KMS-11 (cell line): ENCODE data around the gene SMARCC1.

Experiments used
- H2AFZ ChIP-seq: fragments of 200-600 bp; sonication (generic); 2 replicates; pipeline ENCODE4 v1.6.1; 2016; ENCODE audit warnings: antibody characterized with exemption, mixed run types, low read depth
- H3K27ac ChIP-seq: fragments of 200-600 bp; sonication (generic); 2 replicates; pipeline ENCODE4 v1.6.1; 2016; ENCODE audit warnings: mild to moderate bottlenecking, mixed run types
- H3K27me3 ChIP-seq: fragments of 200-600 bp; sonication (generic); 2 replicates; pipeline ENCODE4 v1.6.1; 2017; ENCODE audit warnings: mild to moderate bottlenecking, low read depth, mixed run types, moderate library complexity; ENCODE audit not compliant: insufficient read depth
- H3K36me3 ChIP-seq: fragments of 200-600 bp; sonication (generic); 2 replicates; pipeline ENCODE4 v1.6.1; 2017; ENCODE audit warnings: mild to moderate bottlenecking, mixed run types; ENCODE audit not compliant: insufficient read depth
- H3K4me1 ChIP-seq: fragments of 200-600 bp; sonication (generic); 2 replicates; pipeline ENCODE4 v1.6.1; 2016; ENCODE audit warnings: mild to moderate bottlenecking, low read depth, mixed run types; ENCODE audit not compliant: poor library complexity, severe bottlenecking
- H3K4me2 ChIP-seq: fragments of 200-600 bp; sonication (generic); 2 replicates; pipeline ENCODE4 v1.7.0; 2016; ENCODE audit warnings: mild to moderate bottlenecking, mixed run types
- H3K4me3 ChIP-seq: fragments of 200-600 bp; sonication (generic); IDR thresholded peaks from 2 replicates; pipeline ENCODE4 v1.6.1; 2017; ENCODE audit warnings: low read depth, low read length, mixed read lengths; ENCODE audit not compliant: insufficient read depth
- H3K79me2 ChIP-seq: fragments of 200-600 bp; sonication (generic); 2 replicates; pipeline ENCODE4 v1.6.1; 2016; ENCODE audit warnings: low read depth, mixed run types; ENCODE audit not compliant: insufficient read depth
- H3K9ac ChIP-seq: fragments of 200-600 bp; sonication (generic); 2 replicates; pipeline ENCODE4 v1.6.1; 2016; ENCODE audit warnings: mild to moderate bottlenecking, mixed run types
- H4K20me1 ChIP-seq: fragments of 200-600 bp; sonication (generic); 2 replicates; pipeline ENCODE4 v1.6.1; 2016; ENCODE audit warnings: mild to moderate bottlenecking, mixed run types; ENCODE audit not compliant: insufficient read depth
- TF ChIP-seq, protein P1 (sequence below): fragments of 200-600 bp; sonication (generic); conservative IDR thresholded peaks from 2 replicates; pipeline ENCODE4 v1.6.1; 2017; ENCODE audit warnings: low read depth, mild to moderate bottlenecking, antibody characterized with exemption, low read length, moderate library complexity, mixed read lengths

The SMARCC1 gene

DNA sequence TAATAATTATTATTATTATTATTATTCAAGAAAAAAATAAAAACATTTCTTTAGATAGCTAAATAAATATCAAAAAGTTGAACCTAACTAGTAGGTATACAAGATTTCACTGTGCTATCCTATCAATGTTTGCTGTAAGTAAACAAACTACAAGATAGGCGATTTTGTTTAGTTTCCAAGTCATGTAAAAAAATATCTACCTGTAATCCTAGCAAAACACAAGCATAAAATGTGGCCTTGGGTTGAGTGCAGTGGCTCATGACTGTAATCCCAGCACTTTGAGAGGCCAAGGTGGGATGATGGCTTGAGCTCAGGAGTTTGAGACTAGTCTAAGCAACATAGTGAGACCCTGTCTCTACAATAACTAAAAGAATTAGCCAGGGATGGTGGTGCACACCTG, 131.4 kb downstream of the SMARCC1 start:
- no peaks in the 10 kb centered on the region for H3K4me1 ChIP-seq
- no peaks in the 10 kb centered on the region for H3K27me3 ChIP-seq
- no peaks in the 10 kb centered on the region for H4K20me1 ChIP-seq
- no peak overlapping the region for H3K4me3 ChIP-seq
- TF ChIP-seq, protein P1, sequence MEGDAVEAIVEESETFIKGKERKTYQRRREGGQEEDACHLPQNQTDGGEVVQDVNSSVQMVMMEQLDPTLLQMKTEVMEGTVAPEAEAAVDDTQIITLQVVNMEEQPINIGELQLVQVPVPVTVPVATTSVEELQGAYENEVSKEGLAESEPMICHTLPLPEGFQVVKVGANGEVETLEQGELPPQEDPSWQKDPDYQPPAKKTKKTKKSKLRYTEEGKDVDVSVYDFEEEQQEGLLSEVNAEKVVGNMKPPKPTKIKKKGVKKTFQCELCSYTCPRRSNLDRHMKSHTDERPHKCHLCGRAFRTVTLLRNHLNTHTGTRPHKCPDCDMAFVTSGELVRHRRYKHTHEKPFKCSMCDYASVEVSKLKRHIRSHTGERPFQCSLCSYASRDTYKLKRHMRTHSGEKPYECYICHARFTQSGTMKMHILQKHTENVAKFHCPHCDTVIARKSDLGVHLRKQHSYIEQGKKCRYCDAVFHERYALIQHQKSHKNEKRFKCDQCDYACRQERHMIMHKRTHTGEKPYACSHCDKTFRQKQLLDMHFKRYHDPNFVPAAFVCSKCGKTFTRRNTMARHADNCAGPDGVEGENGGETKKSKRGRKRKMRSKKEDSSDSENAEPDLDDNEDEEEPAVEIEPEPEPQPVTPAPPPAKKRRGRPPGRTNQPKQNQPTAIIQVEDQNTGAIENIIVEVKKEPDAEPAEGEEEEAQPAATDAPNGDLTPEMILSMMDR = no peak
- no peak overlapping the region for H2AFZ ChIP-seq
- no peak overlapping the region for H3K4me2 ChIP-seq
- H3K27ac ChIP-seq = no peak overlapping the region
- H3K36me3 ChIP-seq = no peaks in the 10 kb centered on the region
- no peak overlapping the region for H3K9ac ChIP-seq
- H3K79me2 ChIP-seq = no peaks in the 10 kb centered on the region

- TF ChIP-seq, protein P1 = no peak
These were observed 134.1 kb downstream of the SMARCC1 start for GRCh38 chr3:47647550-47647949.

DNA sequence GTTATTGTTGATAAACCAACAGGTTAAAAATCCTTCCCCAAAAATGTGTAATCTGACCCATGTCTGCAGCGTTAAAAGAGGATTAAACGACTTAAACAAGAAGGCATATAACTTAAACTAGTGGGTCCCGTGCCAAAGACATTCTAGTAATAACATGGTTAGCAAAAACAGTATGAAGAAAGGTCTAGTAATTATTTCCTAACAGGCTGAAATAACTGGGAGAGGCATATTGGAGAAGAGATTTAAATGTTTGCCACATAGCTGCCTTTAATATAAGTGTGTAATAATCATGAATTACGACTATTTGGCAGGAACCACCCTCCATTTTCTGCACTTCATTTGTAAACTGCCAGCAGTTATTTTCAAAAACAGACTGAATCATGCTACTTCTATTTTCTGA, 135.3 kb downstream of the SMARCC1 start:
- TF ChIP-seq, protein P1 = no peak
- H3K4me2 ChIP-seq = no peak overlapping the region
- no peaks in the 10 kb centered on the region for H4K20me1 ChIP-seq
- no peak overlapping the region for H3K4me3 ChIP-seq
- no peaks in the 10 kb centered on the region for H3K36me3 ChIP-seq
- H2AFZ ChIP-seq = no peak overlapping the region
- H3K9ac ChIP-seq = no peak overlapping the region
- no peaks in the 10 kb centered on the region for H3K4me1 ChIP-seq
- no peaks in the 10 kb centered on the region for H3K79me2 ChIP-seq
- H3K27ac ChIP-seq = no peak overlapping the region
- no peaks in the 10 kb centered on the region for H3K27me3 ChIP-seq

More at GRCh38 chr3:47647550-47647949, 134.1 kb downstream of the SMARCC1 start:
- no peaks in the 10 kb centered on the region for H3K27me3 ChIP-seq
- no peak overlapping the region for H3K9ac ChIP-seq
- no peaks in the 10 kb centered on the region for H3K79me2 ChIP-seq
- no peak overlapping the region for H3K4me2 ChIP-seq
- no peak overlapping the region for H3K27ac ChIP-seq
- H2AFZ ChIP-seq = no peak overlapping the region
- H3K4me3 ChIP-seq = no peak overlapping the region
- no peaks in the 10 kb centered on the region for H3K4me1 ChIP-seq
- no peaks in the 10 kb centered on the region for H4K20me1 ChIP-seq
- no peaks in the 10 kb centered on the region for H3K36me3 ChIP-seq

- Histone ChIP-seq H3K4me2 (no peak overlapping the region), H3K9ac (no peak overlapping the region), H3K27me3 (no peaks in the 10 kb centered on the region), H2AFZ (no peak overlapping the region), H3K4me3 (no peak overlapping the region), H3K79me2 (no peaks in the 10 kb centered on the region), H3K4me1 (no peaks in the 10 kb centered on the region), H4K20me1 (no peaks in the 10 kb centered on the region), H3K27ac (no peak overlapping the region), H3K36me3 (no peaks in the 10 kb centered on the region)
- TF ChIP-seq, protein P1 = no peak
These were observed 136.1 kb downstream of the SMARCC1 start for GRCh38 chr3:47645551-47645950.
